Astrocyte (in vitro differentiated cells and primary cell): Measurements from ENCODE around the gene TSPAN15.
"Not testable (repeated sequence)": the region's sequence is repeated elsewhere in the genome, so short reads cannot be mapped to it uniquely, and the experiment has no call there.

Experiments used
- EZH2 ChIP-seq: IDR thresholded peaks from 2 replicates; pipeline ENCODE4 v1.6.1; 2012; ENCODE audit warnings: mild to moderate bottlenecking, low read length, inconsistent platforms; ENCODE audit not compliant: insufficient read depth
- TF ChIP-seq, protein P1 (sequence below): IDR thresholded peaks from 2 replicates; pipeline ENCODE4 v1.5.1; 2011; ENCODE audit warnings: low read depth, mild to moderate bottlenecking, inconsistent platforms, low read length, moderate library complexity; ENCODE audit not compliant: insufficient read depth

DNA sequence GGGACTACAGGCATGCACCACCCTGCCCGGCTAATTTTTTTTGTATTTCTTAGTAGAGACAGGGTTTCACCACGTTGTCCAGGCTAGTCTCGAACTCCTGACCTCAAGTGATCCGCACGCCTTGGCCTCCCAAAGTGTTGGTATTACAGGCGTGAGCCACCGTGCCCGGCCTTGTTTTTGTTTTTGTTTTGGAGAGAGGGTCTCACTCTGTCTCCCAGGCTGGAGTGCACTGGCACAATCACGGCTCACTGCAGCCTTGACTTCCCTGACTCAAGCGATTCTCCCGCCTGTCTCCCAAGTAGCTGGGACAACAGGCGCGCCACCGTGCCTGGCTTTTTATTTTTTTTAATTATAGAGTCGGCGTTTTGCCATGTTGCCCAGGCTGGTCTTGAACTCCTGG lies 870 bp upstream of the TSPAN15 start:
- TF ChIP-seq, protein P1, sequence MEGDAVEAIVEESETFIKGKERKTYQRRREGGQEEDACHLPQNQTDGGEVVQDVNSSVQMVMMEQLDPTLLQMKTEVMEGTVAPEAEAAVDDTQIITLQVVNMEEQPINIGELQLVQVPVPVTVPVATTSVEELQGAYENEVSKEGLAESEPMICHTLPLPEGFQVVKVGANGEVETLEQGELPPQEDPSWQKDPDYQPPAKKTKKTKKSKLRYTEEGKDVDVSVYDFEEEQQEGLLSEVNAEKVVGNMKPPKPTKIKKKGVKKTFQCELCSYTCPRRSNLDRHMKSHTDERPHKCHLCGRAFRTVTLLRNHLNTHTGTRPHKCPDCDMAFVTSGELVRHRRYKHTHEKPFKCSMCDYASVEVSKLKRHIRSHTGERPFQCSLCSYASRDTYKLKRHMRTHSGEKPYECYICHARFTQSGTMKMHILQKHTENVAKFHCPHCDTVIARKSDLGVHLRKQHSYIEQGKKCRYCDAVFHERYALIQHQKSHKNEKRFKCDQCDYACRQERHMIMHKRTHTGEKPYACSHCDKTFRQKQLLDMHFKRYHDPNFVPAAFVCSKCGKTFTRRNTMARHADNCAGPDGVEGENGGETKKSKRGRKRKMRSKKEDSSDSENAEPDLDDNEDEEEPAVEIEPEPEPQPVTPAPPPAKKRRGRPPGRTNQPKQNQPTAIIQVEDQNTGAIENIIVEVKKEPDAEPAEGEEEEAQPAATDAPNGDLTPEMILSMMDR, result not testable (repeated sequence)
- not testable (repeated sequence) for TF ChIP-seq EZH2
